ENCODE data around the gene ATP2A3. TPM values are rescaled to one million over a fixed set of nuclear protein-coding genes. Genes with fewer than 3 reads are reported as not detected.
A peak's percentile ranks its signal among the peaks of the same experiment; 100 is the strongest.

The ATP2A3 gene
- total RNA-seq, 2 donors from 2014 or later, result 43.8 to 49.5 TPM

DNA sequence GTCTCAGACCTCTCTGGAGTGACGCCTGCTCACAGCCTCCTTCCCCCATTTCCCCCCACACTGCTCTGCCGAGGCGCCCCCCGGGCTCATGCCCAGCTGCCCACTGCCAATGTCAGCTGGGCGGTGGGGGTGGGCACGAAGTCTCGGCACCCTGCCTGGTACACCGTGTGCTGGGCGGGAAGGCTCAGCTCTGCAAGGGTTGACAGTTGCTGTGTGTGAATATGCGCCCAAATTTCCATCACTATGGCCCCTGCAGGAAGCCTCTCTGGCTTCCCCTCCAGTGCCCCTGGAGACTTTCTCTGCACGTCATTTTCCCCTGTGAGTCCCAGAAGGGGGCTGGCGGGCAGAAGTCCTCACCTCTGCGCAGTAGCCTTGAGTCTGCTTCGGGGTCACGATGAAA lies 59.7 kb downstream of the ATP2A3 start:
- Histone ChIP-seq H3K27me3 (no peaks in the 10 kb centered on the region), H3K4me3 (no peak overlapping the region), H3K9me3 (no peaks in the 10 kb centered on the region), H3K27ac (peak overlapping the region; percentile 92 to 97 (median 97)), H3K4me1 (peaks cover 63% of the 10 kb centered on the region), H3K36me3 (replicated peaks in 1 of 2; ENCODE audit: insufficient read depth in 1 of 2, low read depth in 2 of 2) (no peaks in the 10 kb centered on the region)
- 35 to 55% methylated on average over 10 to 15 of the region's 15 CpGs for WGBS, 2 donors
- ATAC-seq (peak; percentile 54), DNase-seq (peak; percentile 66 to 75 (median 68))
- TF ChIP-seq, protein P1, sequence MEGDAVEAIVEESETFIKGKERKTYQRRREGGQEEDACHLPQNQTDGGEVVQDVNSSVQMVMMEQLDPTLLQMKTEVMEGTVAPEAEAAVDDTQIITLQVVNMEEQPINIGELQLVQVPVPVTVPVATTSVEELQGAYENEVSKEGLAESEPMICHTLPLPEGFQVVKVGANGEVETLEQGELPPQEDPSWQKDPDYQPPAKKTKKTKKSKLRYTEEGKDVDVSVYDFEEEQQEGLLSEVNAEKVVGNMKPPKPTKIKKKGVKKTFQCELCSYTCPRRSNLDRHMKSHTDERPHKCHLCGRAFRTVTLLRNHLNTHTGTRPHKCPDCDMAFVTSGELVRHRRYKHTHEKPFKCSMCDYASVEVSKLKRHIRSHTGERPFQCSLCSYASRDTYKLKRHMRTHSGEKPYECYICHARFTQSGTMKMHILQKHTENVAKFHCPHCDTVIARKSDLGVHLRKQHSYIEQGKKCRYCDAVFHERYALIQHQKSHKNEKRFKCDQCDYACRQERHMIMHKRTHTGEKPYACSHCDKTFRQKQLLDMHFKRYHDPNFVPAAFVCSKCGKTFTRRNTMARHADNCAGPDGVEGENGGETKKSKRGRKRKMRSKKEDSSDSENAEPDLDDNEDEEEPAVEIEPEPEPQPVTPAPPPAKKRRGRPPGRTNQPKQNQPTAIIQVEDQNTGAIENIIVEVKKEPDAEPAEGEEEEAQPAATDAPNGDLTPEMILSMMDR (IDR thresholded peaks at IDR 0.05), result no peak
- TF ChIP-seq POLR2A (IDR thresholded peaks at IDR 0.05), result no peak
- intact Hi-C loops (cut with DNase I), result no loop called here

DNA sequence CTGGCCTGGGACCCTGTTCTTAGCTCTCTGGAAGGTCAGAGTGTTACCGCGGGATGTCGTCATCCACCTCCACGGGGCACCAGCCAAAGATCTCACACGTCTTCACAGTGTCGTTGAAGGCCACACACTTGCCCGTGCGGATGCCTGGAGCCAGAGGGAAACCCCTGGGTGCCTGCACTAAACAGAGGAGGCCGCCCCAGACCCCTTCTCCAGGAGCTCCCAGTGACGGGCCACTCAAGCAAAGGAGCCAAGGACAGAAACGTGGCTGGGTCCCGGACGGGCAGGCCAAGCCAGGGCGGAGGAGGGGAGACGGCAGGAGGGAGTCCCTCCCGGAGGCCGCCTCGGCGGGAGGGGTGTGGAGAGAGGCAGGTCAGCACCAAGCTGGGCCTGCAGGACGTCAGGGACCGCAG lies 60.4 kb downstream of the ATP2A3 start:
- H3K4me1 ChIP-seq, result peaks cover 63% of the 10 kb centered on the region
- WGBS, 2 donors, result 20 to 23% methylated on average over 12 to 17 of the region's 21 CpGs
- DNase-seq (peak; percentile 82 to 90 (median 88)), ATAC-seq (peak; percentile 74)
- H3K4me3 ChIP-seq, result no peak overlapping the region
- H3K27me3 ChIP-seq, result no peaks in the 10 kb centered on the region
- no peaks in the 10 kb centered on the region for H3K36me3 ChIP-seq (replicated peaks in 1 of 2; ENCODE audit: insufficient read depth in 1 of 2, low read depth in 2 of 2)
- peak overlapping the region; percentile 92 to 97 (median 97) for H3K27ac ChIP-seq
- TF ChIP-seq, protein P1 (IDR thresholded peaks at IDR 0.05), result no peak
- peak; percentile 62 to 82 (median 74) for TF ChIP-seq POLR2A (IDR thresholded peaks at IDR 0.05)
- intact Hi-C loops (cut with DNase I), result no loop called here
- H3K9me3 ChIP-seq, result no peaks in the 10 kb centered on the region

DNA sequence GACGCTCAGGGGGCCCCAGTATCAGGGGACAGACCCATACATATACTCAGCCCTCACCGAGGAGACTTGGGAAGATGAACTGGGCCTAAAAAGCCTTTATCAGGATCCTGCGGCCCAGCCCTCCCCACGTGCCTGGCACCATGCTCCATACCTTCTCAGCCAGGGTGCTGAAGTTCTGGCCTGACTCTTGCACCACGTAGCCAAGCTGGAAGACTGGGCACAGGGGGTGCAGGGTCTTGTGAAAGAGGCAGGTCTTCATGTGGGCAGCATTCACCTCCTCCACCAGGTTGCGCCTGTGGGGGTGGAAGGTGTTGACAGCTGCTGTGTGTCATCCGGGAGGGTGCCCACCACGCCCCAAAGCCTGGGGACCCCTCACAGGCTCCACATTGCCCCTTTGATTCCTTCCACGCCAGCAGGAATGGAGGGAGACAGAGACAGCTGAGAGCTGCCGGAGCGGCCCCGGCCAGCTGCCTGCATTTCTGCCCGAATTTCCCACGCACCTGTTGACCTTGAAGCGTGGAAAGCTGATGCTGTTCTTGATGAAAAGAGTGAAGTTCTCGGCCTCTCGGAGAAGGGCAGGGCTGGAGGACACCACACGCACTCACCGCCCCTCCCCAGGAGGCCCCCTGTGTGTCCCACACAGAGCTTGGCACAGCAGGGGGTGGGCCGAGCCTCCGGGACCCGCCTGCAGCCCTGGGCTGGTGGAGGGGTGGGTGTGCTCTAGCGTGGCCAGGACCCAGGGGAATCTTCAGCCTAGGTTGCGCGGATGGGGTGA lies 61.0 kb downstream of the ATP2A3 start:
- Histone ChIP-seq H3K27me3 (no peaks in the 10 kb centered on the region), H3K36me3 (replicated peaks in 1 of 2; ENCODE audit: insufficient read depth in 1 of 2, low read depth in 2 of 2) (no peaks in the 10 kb centered on the region), H3K9me3 (no peaks in the 10 kb centered on the region), H3K4me3 (no peak overlapping the region), H3K4me1 (peaks cover 63% of the 10 kb centered on the region), H3K27ac (peak overlapping the region; percentile 92 to 97 (median 97))
- ATAC-seq (peak; percentile 18), DNase-seq (peak; percentile 71 to 78 (median 74))
- 26 to 29% methylated on average over 7 to 25 of the region's 25 CpGs for WGBS, 2 donors
- TF ChIP-seq POLR2A (IDR thresholded peaks at IDR 0.05), result no peak
- TF ChIP-seq, protein P1 (IDR thresholded peaks at IDR 0.05), result peak in 1 of 7 experiments; percentile 1
- intact Hi-C loops (cut with DNase I), result no loop called here

DNA sequence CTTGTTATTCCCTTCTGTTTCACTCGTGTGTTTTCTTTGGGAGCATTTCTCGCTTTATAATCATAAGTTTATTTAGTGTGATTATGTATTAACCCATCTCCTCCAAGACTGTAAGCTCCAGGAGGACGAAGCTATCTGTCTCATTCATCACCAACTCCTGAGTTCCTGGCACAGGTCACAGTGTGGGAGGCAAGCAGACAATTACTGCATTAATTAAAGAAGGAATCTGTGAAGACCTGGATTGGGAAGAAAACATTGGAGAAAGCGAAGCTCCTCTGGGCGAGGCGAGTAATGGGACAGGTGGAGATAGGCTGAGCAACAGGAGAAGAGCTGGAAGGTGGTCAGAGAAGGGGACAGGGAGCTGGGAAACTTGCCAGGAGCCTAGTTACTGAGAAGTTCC lies 63.6 kb downstream of the ATP2A3 start:
- Histone ChIP-seq H3K4me3 (no peak overlapping the region), H3K9me3 (no peaks in the 10 kb centered on the region), H3K27me3 (no peaks in the 10 kb centered on the region), H3K36me3 (replicated peaks in 1 of 2; ENCODE audit: insufficient read depth in 1 of 2, low read depth in 2 of 2) (no peaks in the 10 kb centered on the region), H3K4me1 (peaks cover 70% of the 10 kb centered on the region), H3K27ac (peak overlapping the region in 3 of 4 donors; percentile 29 to 92 (median 54))
- TF ChIP-seq, protein P1 (IDR thresholded peaks at IDR 0.05), result no peak
- TF ChIP-seq POLR2A (IDR thresholded peaks at IDR 0.05), result no peak
- no peak for ATAC-seq
- intact Hi-C loops (cut with DNase I), result no loop called here
- 35 to 40% methylated on average over 6 of the region's 6 CpGs for WGBS, 2 donors
- peak in 2 of 4 donors; percentile 31 to 32 for DNase-seq

All from body of pancreas (tissue), 4 donors.